HepG2 (cell line): ENCODE measurements around the gene SFRP4. TPM values are rescaled to one million over a fixed set of nuclear protein-coding genes. Genes with fewer than 3 reads are reported as not detected.

Experiments used
- BORCS8-MEF2B ChIP-seq: sonication (generic); formaldehyde crosslinking; IDR thresholded peaks from 2 replicates; pipeline ENCODE4 v1.8.0; 2022; ENCODE audit warnings: mild to moderate bottlenecking, missing genetic modification reagents
- FIP1L1 ChIP-seq: fragments of 200-400 bp; formaldehyde crosslinking; IDR thresholded peaks from 2 replicates; pipeline ENCODE4 v1.6.1; 2018; ENCODE audit warnings: low read depth, mild to moderate bottlenecking, low read length, moderate library complexity, borderline replicate concordance; ENCODE audit not compliant: insufficient read depth
- FOXK1 ChIP-seq: sonication (generic); formaldehyde crosslinking; IDR thresholded peaks from 2 replicates; pipeline ENCODE4 v1.4.0; 2020; ENCODE audit warnings: low read depth, missing genetic modification reagents, borderline replicate concordance
- GTF3A ChIP-seq: sonication (generic); formaldehyde crosslinking; conservative IDR thresholded peaks from 2 replicates; pipeline ENCODE4 v1.4.0; 2020; ENCODE audit warnings: mild to moderate bottlenecking, missing genetic modification reagents
- NFE2L1 ChIP-seq: sonication (generic); formaldehyde crosslinking; IDR thresholded peaks from 2 replicates; pipeline ENCODE4 v1.4.0; 2020; ENCODE audit warnings: missing genetic modification reagents, mild to moderate bottlenecking, borderline replicate concordance
- PITX1 ChIP-seq: sonication (generic); formaldehyde crosslinking; IDR thresholded peaks from 2 replicates; pipeline ENCODE4 v1.5.1; 2020; ENCODE audit warnings: mild to moderate bottlenecking, missing genetic modification reagents
- SATB2 ChIP-seq: sonication (generic); formaldehyde crosslinking; IDR thresholded peaks from 2 replicates; pipeline ENCODE4 v1.5.0; 2020; ENCODE audit warnings: missing genetic modification reagents
- SMAD9 ChIP-seq: sonication (generic); formaldehyde crosslinking; IDR thresholded peaks from 2 replicates; pipeline ENCODE4 v1.5.1; 2020; ENCODE audit warnings: mild to moderate bottlenecking, missing genetic modification reagents
- TCF7L2 ChIP-seq: IDR thresholded peaks from 2 replicates; pipeline ENCODE4 v1.6.1; 2011; ENCODE audit warnings: mild to moderate bottlenecking, low read depth, low read length, moderate library complexity
- TEAD3 ChIP-seq: optimal IDR thresholded peaks from 2 replicates; pipeline ENCODE3; 2016; ENCODE audit warnings: borderline replicate concordance
- ZFAT ChIP-seq: sonication (generic); formaldehyde crosslinking; conservative IDR thresholded peaks from 2 replicates; pipeline ENCODE4 v1.8.1; 2023; ENCODE audit warnings: missing genetic modification reagents, inconsistent platforms
- ZFP41 ChIP-seq: sonication (generic); formaldehyde crosslinking; IDR thresholded peaks from 2 replicates; pipeline ENCODE4 v1.4.0; 2020; ENCODE audit warnings: mild to moderate bottlenecking, missing genetic modification reagents, borderline replicate concordance
- ZNF12 ChIP-seq: sonication (generic); formaldehyde crosslinking; IDR thresholded peaks from 2 replicates; pipeline ENCODE4 v1.5.0; 2020; ENCODE audit warnings: missing genetic modification reagents
- ZNF160 ChIP-seq: sonication (generic); formaldehyde crosslinking; IDR thresholded peaks from 2 replicates; pipeline ENCODE4 v1.8.0; 2022; ENCODE audit warnings: mild to moderate bottlenecking, inconsistent platforms, missing genetic modification reagents
- ZNF17 ChIP-seq: sonication (generic); formaldehyde crosslinking; IDR thresholded peaks from 2 replicates; pipeline ENCODE4 v1.5.0; 2020; ENCODE audit warnings: mild to moderate bottlenecking, missing genetic modification reagents
- ZNF460 ChIP-seq: sonication (generic); formaldehyde crosslinking; IDR thresholded peaks from 2 replicates; pipeline ENCODE4 v1.5.1; 2020; ENCODE audit warnings: missing genetic modification reagents, mild to moderate bottlenecking, borderline replicate concordance
- ZNF562 ChIP-seq: sonication (generic); formaldehyde crosslinking; IDR thresholded peaks from 2 replicates; pipeline ENCODE4 v1.8.0; 2022; ENCODE audit warnings: missing genetic modification reagents, borderline replicate concordance
- ZNF607 ChIP-seq: sonication (generic); formaldehyde crosslinking; IDR thresholded peaks from 2 replicates; pipeline ENCODE4 v1.5.1; 2020; ENCODE audit warnings: missing genetic modification reagents, mild to moderate bottlenecking, borderline replicate concordance
- ZNF652 ChIP-seq: IDR thresholded peaks from 2 replicates; pipeline ENCODE4 v1.6.1; 2016; ENCODE audit warnings: low read depth, borderline replicate concordance
- ZNF749 ChIP-seq: sonication (generic); formaldehyde crosslinking; IDR thresholded peaks from 2 replicates; pipeline ENCODE4 v1.8.0; 2022; ENCODE audit warnings: mild to moderate bottlenecking, missing genetic modification reagents, moderate library complexity, borderline replicate concordance
- ZNF782 ChIP-seq: sonication (generic); formaldehyde crosslinking; IDR thresholded peaks from 2 replicates; pipeline ENCODE4 v1.4.0; 2020; ENCODE audit warnings: missing genetic modification reagents, mild to moderate bottlenecking, borderline replicate concordance
- polyA plus RNA-seq, 8 experiments: library from polyadenylated mRNA; depleted of rRNA in 3 of 8; stranded (reverse) in 7 of 8; unstranded in 1 of 8; fragments of >200 nt; fragmentation: Illumina TruSeq in 4 of 8; extraction: Trizol in 4 of 8; gene quantifications; 2 replicates each; pipeline versions ENCODE4 v1.2.1 to v1.2.3, GENCODE V29; 2011 to 2016; ENCODE audit warnings: low read depth in 4 of 8, missing spikeins in 1 of 8, mixed read lengths in 1 of 8; ENCODE audit not compliant: insufficient read depth in 1 of 8
- total RNA-seq, 5 experiments: library from RNA; depleted of rRNA; stranded (reverse); fragments of >200 nt; fragmentation: Illumina TruSeq; extraction: Trizol; gene quantifications; 2 replicates each; pipeline ENCODE4 v1.2.3, GENCODE V29; 2016; ENCODE audit warnings: low read depth in 1 of 5
- TF ChIP-seq, protein P1 (sequence below): sonication (generic); formaldehyde crosslinking; IDR thresholded peaks from 2 replicates; pipeline ENCODE4 v1.4.0; 2020; ENCODE audit warnings: missing genetic modification reagents
- TF ChIP-seq, protein P2 (sequence below): IDR thresholded peaks from 2 replicates; pipeline ENCODE4 v1.6.1; 2012; ENCODE audit warnings: low read depth, low read length, improper control_type of control experiment
- TF ChIP-seq, protein P3 (sequence below): sonication (generic); formaldehyde crosslinking; IDR thresholded peaks from 2 replicates; pipeline ENCODE4 v1.5.0; 2020; ENCODE audit warnings: mild to moderate bottlenecking, missing genetic modification reagents

Gene SFRP4
- total and polyA plus RNA-seq, 2 of the 13 experiments (the other 11 are each of a cell fraction or from before 2014, with no cell fraction given): 0.96 to 1.8 TPM

DNA sequence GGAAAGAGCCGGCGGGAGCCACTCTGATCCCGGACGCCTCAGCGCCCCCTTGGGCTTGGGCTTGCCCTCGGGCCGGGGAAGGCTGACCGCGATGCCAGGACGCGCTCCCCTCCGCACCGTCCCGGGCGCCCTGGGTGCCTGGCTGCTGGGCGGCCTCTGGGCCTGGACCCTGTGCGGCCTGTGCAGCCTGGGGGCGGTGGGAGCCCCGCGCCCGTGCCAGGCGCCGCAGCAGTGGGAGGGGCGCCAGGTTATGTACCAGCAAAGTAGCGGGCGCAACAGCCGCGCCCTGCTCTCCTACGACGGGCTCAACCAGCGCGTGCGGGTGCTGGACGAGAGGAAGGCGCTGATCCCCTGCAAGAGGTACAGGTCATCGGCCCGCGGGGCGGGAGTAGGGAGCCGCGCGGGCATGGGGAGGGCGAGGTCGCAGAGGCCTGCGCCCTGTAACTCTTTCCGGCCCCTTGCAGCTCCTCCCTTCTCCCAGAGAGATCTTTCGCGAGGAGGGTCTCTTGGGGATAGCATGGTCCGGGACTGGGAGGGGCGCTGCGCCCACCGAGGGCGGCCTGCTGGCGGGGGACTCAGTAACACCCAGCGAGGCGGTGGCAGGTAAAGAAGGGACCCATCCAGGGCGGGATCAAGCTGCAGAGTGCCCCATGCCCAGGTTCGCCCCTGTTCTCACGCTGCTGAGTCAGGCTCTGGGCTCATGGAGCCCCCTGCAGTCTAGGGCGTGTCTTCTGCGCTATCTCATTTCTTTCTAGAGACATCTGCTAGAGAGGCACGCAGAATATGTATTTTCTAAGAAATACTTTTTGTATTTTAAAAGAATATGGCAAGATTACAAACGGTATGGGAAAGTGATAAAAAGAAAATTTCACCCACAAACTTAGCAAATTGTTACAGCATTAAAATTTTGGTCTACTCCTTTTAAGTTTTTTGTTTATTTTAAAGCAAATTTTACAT is 4.5 kb upstream of the SFRP4 start (continued):
- no peak for TF ChIP-seq ZNF607 (CRISPR knock-in tag)
- TF ChIP-seq, protein P1, sequence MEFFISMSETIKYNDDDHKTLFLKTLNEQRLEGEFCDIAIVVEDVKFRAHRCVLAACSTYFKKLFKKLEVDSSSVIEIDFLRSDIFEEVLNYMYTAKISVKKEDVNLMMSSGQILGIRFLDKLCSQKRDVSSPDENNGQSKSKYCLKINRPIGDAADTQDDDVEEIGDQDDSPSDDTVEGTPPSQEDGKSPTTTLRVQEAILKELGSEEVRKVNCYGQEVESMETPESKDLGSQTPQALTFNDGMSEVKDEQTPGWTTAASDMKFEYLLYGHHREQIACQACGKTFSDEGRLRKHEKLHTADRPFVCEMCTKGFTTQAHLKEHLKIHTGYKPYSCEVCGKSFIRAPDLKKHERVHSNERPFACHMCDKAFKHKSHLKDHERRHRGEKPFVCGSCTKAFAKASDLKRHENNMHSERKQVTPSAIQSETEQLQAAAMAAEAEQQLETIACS: no peak
- no peak for TF ChIP-seq FOXK1
- TF ChIP-seq NFE2L1 (CRISPR knock-in tag): no peak
- TF ChIP-seq TEAD3 (CRISPR knock-in tag): no peak
- no peak for TF ChIP-seq ZNF12
- TF ChIP-seq ZFP41 (CRISPR knock-in tag): no peak
- peak; percentile 43 for TF ChIP-seq BORCS8-MEF2B (CRISPR knock-in tag)
- TF ChIP-seq FIP1L1: no peak
- no peak; the same call in 1 of the 2 replicates for TF ChIP-seq ZNF652
- TF ChIP-seq PITX1 (CRISPR knock-in tag): no peak
- no peak; the same call in 1 of the 2 replicates for TF ChIP-seq ZFAT
- no peak for TF ChIP-seq SMAD9 (CRISPR knock-in tag)
- TF ChIP-seq ZNF749: no peak; the same call in 1 of the 2 replicates
- TF ChIP-seq, protein P2, sequence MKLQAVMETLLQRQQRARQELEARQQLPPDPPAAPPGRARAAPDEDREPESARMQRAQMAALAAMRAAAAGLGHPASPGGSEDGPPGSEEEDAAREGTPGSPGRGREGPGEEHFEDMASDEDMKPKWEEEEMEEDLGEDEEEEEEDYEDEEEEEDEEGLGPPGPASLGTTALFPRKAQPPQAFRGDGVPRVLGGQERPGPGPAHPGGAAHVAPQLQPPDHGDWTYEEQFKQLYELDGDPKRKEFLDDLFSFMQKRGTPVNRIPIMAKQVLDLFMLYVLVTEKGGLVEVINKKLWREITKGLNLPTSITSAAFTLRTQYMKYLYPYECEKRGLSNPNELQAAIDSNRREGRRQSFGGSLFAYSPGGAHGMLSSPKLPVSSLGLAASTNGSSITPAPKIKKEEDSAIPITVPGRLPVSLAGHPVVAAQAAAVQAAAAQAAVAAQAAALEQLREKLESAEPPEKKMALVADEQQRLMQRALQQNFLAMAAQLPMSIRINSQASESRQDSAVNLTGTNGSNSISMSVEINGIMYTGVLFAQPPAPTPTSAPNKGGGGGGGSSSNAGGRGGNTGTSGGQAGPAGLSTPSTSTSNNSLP: no peak
- TF ChIP-seq ZNF782 (CRISPR knock-in tag): 0 out of 2 replicates have a peak, but pooled peaks have one; percentile 73
- no peak for TF ChIP-seq ZNF562
- TF ChIP-seq, protein P3, sequence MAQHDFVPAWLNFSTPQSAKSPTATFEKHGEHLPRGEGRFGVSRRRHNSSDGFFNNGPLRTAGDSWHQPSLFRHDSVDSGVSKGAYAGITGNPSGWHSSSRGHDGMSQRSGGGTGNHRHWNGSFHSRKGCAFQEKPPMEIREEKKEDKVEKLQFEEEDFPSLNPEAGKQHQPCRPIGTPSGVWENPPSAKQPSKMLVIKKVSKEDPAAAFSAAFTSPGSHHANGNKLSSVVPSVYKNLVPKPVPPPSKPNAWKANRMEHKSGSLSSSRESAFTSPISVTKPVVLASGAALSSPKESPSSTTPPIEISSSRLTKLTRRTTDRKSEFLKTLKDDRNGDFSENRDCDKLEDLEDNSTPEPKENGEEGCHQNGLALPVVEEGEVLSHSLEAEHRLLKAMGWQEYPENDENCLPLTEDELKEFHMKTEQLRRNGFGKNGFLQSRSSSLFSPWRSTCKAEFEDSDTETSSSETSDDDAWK (CRISPR knock-in tag): no peak
- TF ChIP-seq ZNF17 (CRISPR knock-in tag): no peak
- TF ChIP-seq GTF3A (CRISPR knock-in tag): no peak; the same call in 1 of the 2 replicates
- no peak; the same call in 1 of the 2 replicates for TF ChIP-seq ZNF160
- no peak for TF ChIP-seq ZNF460 (CRISPR knock-in tag)
- TF ChIP-seq TCF7L2: no peak
- TF ChIP-seq SATB2: no peak
